IPS-18c (cell line): Measurements from ENCODE around the gene FGF2.
"Not testable (repeated sequence)": the region's sequence is repeated elsewhere in the genome, so short reads cannot be mapped to it uniquely, and the experiment has no call there.

Source experiments
- H3K4me3 ChIP-seq: 2 replicates; pipeline ENCODE4 v1.7.0; 2013; ENCODE audit warnings: low read depth, mild to moderate bottlenecking, low read length, moderate library complexity; ENCODE audit not compliant: insufficient read depth
- H3K9me3 ChIP-seq: one replicate; pipeline ENCODE4 v1.6.1; 2013; ENCODE audit warnings: mild to moderate bottlenecking, low read length, moderate library complexity; ENCODE audit not compliant: control insufficient read depth, insufficient read depth

Gene FGF2

DNA sequence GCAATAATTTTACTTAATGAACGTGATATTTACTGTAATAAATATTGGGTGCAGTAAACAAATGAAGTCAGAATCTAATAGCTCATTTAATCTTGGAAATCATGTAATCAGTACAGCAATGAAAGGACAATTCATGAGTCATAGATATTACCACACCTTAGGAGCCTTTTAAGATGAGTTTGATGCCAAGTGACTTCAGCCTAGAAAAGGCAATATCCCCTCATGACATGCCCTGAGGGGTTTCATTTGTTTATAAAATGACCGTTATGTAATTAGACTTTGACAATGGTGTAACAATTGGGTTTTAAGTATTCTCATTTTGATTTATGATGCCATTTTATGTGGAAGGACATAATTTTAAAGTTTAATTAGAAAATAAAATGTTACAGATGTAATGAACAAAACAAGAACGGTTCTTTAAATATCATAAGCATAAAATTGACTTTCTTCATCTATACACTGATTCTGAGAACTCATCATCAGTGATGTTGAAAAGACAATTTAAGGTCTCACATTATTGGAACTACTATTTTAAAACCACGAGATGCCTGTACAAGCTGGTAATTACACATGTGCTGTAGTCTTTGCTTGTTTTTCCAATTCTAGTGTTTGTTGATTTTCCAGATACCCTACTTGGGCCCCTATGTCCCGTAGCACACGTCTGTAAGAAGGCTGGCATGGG, 5.0 kb downstream of the FGF2 start:
- Histone ChIP-seq H3K4me3 (no peak overlapping the region), H3K9me3 (no peaks in the 10 kb centered on the region)

DNA sequence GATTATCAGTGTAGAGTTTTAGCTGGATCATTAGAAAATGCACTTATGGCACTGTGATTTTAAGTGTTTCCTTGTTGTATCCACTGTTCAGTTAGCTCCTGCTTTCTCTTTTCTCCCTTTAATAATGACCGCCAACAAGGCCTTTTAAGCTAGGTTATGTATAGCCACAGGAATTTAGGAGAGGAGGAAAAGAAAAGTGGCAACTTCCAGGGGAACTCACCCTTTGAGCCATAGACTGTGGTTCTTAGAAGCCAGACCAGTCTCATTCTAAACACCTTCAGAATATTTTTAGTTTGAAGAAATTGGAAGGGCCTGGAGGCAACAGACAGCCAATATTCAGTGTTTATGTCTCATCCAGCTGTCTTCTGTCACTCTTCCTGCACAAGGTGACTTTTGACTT, 6.1 kb downstream of the FGF2 start:
- Histone ChIP-seq H3K4me3 (no peak overlapping the region), H3K9me3 (no peaks in the 10 kb centered on the region)

DNA sequence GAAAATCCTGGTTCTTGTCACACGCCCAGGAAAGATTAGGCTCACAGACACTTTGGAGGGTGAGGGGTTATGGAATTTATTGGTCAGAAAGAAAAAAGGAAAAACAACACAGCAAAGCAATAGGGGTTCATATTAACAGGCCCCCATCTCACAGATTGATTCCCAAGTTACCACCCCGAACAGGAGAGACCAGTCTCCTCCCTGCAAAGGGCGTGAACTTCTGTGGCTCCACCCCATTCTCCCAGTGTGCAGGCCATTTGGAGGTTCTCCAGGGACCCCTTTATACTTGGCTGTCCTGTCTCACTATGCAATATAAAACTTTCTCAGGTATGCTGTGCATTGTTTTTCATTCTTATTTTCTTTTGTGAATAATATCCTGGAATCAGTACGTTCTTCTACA, 7.4 kb downstream of the FGF2 start:
- Histone ChIP-seq H3K9me3 (no peaks in the 10 kb centered on the region), H3K4me3 (no peak overlapping the region)

DNA sequence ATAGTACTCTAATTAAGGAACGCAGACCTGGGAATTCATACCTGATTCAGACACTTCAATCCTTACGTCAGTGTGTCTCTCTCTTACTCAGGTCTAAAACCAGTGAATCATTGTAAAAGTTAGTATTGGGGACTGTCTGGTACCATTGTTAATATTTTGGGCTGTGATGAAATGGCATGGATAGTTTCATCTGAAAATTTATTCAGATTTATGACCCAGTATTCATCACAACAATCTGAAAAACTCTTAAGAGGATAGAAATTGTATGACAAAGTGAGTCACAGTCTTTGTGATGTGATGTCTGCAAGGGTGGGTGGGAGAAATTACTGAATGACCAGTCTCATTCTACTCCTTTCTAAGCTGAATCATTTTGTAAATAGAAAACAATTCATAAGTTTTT, 10.3 kb downstream of the FGF2 start:
- Histone ChIP-seq H3K9me3 (no peaks in the 10 kb centered on the region), H3K4me3 (no peak overlapping the region)

- H3K9me3 ChIP-seq: no peaks in the 10 kb centered on the region
- no peak overlapping the region for H3K4me3 ChIP-seq
These were observed 11.4 kb downstream of the FGF2 start for GRCh38 chr4:122838034-122838433.

DNA sequence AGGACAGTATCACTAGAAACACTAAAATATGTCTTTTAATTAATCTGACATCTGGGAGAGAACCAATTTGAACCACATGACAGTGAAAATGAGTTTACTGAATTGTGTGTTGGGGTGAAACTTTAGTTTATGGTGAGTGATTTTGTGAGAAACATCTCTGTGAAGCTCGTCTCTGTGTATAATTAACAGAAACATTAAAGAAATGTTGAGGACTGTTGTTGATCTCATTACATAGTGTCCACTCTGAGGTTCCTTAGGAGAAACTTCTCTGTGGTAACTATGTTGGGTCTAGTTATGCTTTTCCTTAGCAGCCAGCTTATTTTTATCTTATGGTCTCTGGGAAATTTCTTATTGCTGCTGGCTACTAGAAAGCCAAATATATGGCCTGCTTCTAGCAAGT, 15.8 kb downstream of the FGF2 start:
- no peaks in the 10 kb centered on the region for H3K9me3 ChIP-seq
- no peak overlapping the region for H3K4me3 ChIP-seq

DNA sequence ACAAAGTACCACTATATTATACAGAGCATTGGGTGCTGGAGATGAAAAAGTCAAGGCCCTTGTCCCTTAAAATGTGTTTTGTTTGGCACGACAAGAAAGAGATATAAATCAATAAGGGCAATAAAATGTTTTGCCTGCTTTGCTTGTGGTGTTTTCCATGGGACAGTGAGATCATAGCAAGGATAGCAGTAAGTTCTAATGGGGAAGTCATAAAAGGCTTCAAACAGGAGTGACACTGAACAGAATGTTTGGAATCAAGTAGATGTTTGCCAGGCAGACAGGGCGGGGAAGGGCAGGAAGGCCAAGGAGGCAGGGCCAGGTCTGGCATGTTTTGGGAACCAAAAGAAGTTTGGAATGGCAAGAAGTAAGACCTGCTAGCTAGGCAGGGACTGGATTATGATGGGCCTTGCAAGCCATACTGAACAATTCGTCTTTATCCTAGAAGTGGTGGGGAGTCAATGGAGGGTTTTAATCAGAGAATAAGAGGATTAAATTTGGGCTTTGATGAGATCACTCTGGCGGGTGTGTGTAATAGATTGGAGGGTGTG, 16.4 kb downstream of the FGF2 start:
- Histone ChIP-seq H3K4me3 (no peak overlapping the region), H3K9me3 (no peaks in the 10 kb centered on the region)

DNA sequence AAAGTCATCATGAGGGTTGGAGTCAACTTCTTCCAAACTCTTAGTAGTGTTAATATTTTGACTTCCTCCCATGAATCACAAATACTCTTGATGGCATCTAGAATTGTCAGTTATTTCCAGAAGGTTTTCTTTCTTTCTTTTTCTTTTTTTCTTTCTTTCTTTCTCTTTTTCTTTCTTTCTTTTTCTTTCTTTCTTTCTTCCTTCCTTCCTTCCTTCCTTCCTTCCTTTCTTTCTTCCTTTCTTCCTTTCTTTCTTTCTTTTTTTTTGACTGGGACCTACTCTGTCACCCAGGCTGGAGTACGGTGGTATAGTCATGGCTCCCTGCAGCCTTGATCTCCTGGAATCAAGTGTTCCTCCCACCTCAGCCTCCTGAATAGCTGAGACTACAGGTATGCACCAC, 17.8 kb downstream of the FGF2 start:
- not testable (repeated sequence) for H3K4me3 ChIP-seq, H3K9me3 ChIP-seq

GRCh38 chr4:122845066-122845465, 18.4 kb downstream of the FGF2 start:
- H3K9me3 ChIP-seq: no peaks in the 10 kb centered on the region
- H3K4me3 ChIP-seq: no peak overlapping the region

- Histone ChIP-seq H3K9me3 (no peaks in the 10 kb centered on the region), H3K4me3 (no peak overlapping the region)
These were observed 19.1 kb downstream of the FGF2 start for GRCh38 chr4:122845760-122846159.

GRCh38 chr4:122847931-122848330, 21.3 kb downstream of the FGF2 start:
- Histone ChIP-seq H3K9me3 (no peaks in the 10 kb centered on the region), H3K4me3 (no peak overlapping the region)

DNA sequence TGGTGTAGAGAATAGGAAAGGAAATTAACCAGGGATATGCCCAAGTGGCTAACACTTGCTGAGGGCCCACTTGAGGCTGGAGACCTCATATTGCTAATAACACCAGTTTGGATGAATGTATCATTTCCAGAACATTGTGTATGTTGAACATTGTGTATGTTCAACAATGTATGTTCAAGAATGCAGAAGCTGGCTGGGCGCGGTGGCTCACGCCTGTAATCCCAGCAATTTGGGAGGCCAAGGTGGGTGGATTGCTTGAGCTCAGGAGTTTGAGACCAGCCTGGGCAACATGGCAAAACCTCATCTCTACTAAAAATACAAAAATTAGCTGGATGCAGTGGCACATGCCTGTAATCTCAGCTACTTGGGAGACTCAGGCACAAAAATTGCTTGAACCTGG, 23.2 kb downstream of the FGF2 start:
- not testable (repeated sequence) for H3K4me3 ChIP-seq, H3K9me3 ChIP-seq

DNA sequence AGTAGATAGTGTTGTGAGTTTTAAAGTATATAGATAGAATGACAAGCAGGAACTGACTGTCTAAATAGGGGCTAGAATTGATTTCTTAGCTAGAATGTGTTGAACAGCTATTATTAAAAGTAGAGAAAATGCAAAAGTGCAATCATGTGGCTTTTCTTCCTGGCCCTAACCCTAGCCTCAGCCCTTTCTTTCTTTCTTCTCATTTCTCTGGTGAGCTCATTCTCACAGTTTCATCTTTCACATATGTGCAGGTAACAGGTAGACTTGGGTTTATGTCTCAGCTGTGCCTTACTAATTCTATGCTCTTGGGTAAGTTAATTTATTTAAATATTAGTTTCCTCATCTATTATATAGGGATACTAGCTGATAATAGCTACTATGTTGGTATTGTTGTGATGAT, 24.9 kb downstream of the FGF2 start:
- no peaks in the 10 kb centered on the region for H3K9me3 ChIP-seq
- no peak overlapping the region for H3K4me3 ChIP-seq

DNA sequence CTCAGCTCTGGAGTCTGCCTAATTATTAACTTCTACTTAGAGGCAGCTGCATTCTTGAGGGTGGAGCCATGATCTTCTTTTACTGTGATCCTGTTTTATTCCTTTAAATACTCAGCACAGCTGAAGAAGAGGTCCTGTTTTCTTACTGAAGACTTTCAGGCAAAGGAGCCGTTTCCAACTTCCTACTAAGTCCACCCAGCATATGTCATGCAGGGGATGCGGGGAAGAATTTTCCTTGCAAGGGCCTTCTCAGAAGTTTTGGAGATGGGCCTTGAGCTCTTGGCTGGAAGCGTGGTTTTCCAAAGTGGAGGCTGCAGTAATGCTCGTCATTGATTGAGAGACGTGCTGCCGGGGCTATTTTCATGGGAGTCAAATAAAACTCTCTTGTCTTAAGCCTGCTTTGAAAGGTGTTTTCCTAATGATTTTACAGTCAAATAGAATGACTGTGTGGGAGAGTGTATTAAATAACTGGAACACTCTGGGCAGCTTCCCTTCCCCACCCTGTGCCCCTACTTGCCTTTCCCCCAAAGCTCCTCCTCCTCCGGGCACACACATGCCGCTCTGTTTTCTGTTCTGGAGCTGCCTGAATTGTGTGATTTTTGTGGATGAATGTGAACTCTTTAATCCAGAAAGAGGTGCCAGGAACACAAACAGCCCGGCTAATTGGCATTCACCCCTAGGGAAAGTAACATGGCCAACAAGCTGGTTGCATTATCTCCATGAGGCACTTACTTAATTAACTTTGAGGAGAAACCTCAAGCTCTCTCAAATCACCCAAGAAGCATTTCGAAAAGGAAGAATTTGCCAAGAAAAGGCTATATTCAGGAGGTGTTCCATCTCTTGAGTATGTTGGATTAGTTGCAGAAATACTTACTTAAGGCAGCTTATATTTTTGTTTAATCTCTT, 28.1 kb downstream of the FGF2 start:
- H3K4me3 ChIP-seq: no peak overlapping the region
- no peaks in the 10 kb centered on the region for H3K9me3 ChIP-seq

- no peak overlapping the region for H3K4me3 ChIP-seq
- H3K9me3 ChIP-seq: no peaks in the 10 kb centered on the region
These were observed 28.8 kb downstream of the FGF2 start for GRCh38 chr4:122855353-122855890.

- H3K9me3 ChIP-seq: no peaks in the 10 kb centered on the region
- H3K4me3 ChIP-seq: no peak overlapping the region
These were observed 30.5 kb downstream of the FGF2 start for GRCh38 chr4:122857160-122857559.

DNA sequence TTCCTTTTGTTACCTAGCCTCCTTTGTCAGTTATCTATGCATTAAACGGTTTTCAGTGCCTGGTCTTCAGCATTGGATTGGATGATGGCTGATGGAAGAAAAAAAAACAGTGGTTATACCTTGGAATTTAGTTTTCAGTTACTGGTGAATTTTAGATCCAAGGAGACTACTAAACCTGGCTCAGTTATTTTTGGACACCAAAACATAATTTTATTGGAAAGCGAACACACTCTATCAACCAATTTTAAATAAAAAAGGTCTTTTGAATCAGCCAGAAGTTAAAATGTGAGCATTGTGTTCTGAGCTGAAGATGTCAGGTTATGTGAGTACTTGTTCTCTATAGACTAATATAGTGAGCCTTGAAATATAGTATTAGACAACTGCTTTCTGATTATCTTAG, 32.1 kb downstream of the FGF2 start:
- H3K9me3 ChIP-seq: no peaks in the 10 kb centered on the region
- H3K4me3 ChIP-seq: no peak overlapping the region
